ENCODE measurements around the gene RNF144B.

DNA sequence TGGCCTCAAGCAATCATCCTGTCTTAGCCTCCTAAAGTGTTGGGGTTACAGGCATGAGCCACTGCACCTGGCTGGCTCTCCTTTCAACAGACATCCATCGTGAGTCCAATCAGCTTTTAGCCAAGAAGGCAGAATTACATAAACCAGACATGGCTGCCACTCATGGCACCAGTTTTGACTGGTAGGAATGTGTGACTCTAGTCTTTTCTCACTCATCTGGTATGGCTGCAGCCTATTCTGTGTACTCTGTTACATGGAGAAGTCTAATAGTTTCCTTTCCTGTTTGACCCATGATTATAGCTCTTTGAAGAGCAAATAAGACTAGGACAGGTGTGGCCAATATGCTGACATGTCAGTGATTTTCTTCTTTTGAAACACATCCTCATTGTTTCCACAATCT is 27.0 kb upstream of the RNF144B start:
- TF ChIP-seq POLR2A (IDR thresholded peaks at IDR 0.05), result no peak
- TF ChIP-seq, protein P1, sequence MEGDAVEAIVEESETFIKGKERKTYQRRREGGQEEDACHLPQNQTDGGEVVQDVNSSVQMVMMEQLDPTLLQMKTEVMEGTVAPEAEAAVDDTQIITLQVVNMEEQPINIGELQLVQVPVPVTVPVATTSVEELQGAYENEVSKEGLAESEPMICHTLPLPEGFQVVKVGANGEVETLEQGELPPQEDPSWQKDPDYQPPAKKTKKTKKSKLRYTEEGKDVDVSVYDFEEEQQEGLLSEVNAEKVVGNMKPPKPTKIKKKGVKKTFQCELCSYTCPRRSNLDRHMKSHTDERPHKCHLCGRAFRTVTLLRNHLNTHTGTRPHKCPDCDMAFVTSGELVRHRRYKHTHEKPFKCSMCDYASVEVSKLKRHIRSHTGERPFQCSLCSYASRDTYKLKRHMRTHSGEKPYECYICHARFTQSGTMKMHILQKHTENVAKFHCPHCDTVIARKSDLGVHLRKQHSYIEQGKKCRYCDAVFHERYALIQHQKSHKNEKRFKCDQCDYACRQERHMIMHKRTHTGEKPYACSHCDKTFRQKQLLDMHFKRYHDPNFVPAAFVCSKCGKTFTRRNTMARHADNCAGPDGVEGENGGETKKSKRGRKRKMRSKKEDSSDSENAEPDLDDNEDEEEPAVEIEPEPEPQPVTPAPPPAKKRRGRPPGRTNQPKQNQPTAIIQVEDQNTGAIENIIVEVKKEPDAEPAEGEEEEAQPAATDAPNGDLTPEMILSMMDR (IDR thresholded peaks at IDR 0.05 in 4 of 5, conservative IDR thresholded peaks at IDR 0.05 in 1 of 5), result no peak
